ENCODE results near the gene STING1.

STING1 gene

DNA sequence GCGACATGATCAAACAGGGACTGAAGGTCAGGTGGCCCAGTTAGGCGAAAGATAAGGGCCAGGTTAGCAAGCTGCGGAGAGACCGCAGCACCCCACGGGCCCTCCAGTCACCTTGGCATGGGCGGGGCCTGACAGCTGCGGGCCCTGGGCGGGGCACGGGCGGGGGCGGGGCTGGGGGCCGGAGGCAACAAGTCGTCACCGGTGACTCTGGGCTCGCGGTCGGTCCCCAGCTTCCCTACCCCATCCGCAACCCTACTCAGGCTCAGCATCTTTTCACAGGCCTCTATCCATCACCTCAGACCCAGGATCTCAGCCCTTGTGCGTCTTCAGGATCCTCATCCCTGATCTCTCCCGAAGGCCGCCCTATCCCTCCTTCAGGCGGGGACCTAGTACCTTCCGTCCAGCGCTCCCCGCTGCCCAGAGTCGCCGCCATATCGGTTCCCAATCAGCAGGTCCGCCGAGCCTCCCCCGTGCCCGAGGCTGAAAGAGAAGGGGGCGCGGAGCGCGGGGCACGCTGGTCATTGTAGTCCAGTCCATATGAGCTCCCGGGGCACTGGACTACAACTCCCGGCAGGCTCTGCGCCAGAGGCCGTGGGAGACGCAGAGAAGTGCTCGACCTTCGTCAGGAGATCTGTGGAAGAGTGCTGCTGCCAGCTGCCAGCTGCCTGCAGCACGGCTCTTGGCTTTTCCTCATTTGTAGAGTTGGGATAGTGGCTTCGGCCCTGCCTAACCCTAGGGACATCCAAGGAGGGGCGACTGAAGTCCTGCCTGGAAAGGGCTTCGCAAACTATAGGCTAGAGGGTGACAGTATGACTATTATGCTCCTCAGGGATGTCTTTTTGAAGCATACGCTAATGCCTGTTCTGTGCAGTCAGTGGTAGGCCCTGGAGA is 43.3 kb downstream of the STING1 start, which contains the start of gene DNAJC18:
Gene DNAJC18 (minus strand): TSS at position 513 of the 891 bp plus-strand sequence. CDS start 80 bp downstream, at position 433.
- H3K4me3 ChIP-seq (ENCODE audit: low read depth, low read length) = peak within 1 kb of the TSS; percentile 94
- DNase-seq (ENCODE audit: low read depth) = peak; percentile 93
- no peak for TF ChIP-seq CTCF (conservative IDR thresholded peaks at IDR 0.05; ENCODE audit: low read depth, low read length)

DNA sequence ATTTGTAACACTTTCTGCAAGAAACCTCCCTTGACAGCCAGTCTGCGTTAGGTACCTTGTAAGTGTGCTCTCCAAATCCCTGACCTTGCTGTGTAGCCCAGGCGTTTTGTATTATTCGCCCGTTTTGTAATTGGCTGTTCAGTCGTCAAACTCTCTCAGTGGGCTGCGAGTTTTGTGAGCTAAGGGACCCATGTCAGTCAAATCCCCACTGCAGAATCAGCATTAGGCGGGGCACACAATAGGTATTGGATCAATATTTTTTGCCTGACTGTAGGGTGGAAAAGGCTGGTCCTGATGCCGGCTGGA is 43.9 kb downstream of the STING1 start:
- TF ChIP-seq CTCF (conservative IDR thresholded peaks at IDR 0.05; ENCODE audit: low read depth, low read length) = no peak
- no peak for DNase-seq (ENCODE audit: low read depth)
- H3K4me3 ChIP-seq (ENCODE audit: low read depth, low read length) = peak overlapping the region; percentile 94

GRCh38 chr5:139435676-139436075 is 46.9 kb downstream of the STING1 start:
- no peak for DNase-seq (ENCODE audit: low read depth)
- no peak for TF ChIP-seq CTCF (conservative IDR thresholded peaks at IDR 0.05; ENCODE audit: low read depth, low read length)
- no peak overlapping the region for H3K4me3 ChIP-seq (ENCODE audit: low read depth, low read length)

GRCh38 chr5:139431706-139432105 is 50.9 kb downstream of the STING1 start:
- no peak for TF ChIP-seq CTCF (conservative IDR thresholded peaks at IDR 0.05; ENCODE audit: low read depth, low read length)
- no peak overlapping the region for H3K4me3 ChIP-seq (ENCODE audit: low read depth, low read length)
- no peak for DNase-seq (ENCODE audit: low read depth)

GRCh38 chr5:139430015-139430414 is 52.5 kb downstream of the STING1 start:
- H3K4me3 ChIP-seq (ENCODE audit: low read depth, low read length) = no peak overlapping the region
- TF ChIP-seq CTCF (conservative IDR thresholded peaks at IDR 0.05; ENCODE audit: low read depth, low read length) = no peak
- DNase-seq (ENCODE audit: low read depth) = no peak

GRCh38 chr5:139426203-139426885 is 56.2 kb downstream of the STING1 start:
- DNase-seq (ENCODE audit: low read depth) = no peak
- H3K4me3 ChIP-seq (ENCODE audit: low read depth, low read length) = no peak overlapping the region
- no peak for TF ChIP-seq CTCF (conservative IDR thresholded peaks at IDR 0.05; ENCODE audit: low read depth, low read length)

Data from choroid plexus epithelial cell (primary cell).